Fibroblast of skin of abdomen (primary cell): Measurements from ENCODE around the gene PCGF5.
"Not testable (repeated sequence)": the region's sequence is repeated elsewhere in the genome, so short reads cannot be mapped to it uniquely, and the experiment has no call there.

Experiments used
- DNase-seq: peaks from one replicate; pipeline ENCODE4 v3.0.0-alpha.2; 2013

The PCGF5 gene

DNA sequence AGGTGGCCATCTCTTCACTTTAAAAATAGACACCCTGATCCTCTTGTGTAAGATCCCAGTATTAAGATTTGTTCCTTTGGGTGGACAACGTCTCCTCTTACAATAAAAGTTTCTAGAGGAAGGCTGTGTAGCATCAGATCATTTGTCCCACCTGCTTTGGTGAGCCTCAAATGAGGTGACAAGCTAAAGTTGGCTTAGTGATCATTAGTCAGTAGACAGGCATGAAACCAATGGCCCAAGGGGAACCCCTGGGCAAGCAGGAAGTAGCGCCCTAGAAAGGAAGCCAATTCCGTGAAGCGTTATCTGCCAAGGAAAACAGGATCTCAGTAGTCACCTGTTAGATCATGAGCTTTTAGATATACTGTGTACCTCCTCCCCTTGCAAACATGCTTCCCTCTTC lies 66.8 kb downstream of the PCGF5 start:
- no peak for DNase-seq

DNA sequence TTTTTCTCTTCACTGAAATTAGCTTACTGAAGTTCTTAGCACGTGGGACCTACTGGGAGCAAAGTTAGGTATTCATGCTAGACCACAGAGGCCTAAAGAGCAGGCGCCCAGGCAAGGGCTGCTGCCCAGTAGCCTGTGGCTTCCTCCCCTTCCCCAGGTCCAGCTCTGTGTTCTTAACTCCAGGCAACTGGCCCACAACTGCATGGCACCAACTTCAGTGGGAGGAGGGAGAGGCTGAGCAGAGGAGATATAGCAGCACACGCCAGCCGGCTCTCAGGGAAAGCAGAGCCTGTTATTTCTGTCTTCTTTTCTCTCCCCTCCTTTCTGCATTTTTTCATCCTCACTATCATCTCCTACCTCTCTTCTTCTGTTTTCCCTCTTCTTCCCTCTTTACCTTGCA lies 67.4 kb downstream of the PCGF5 start:
- DNase-seq = no peak

DNA sequence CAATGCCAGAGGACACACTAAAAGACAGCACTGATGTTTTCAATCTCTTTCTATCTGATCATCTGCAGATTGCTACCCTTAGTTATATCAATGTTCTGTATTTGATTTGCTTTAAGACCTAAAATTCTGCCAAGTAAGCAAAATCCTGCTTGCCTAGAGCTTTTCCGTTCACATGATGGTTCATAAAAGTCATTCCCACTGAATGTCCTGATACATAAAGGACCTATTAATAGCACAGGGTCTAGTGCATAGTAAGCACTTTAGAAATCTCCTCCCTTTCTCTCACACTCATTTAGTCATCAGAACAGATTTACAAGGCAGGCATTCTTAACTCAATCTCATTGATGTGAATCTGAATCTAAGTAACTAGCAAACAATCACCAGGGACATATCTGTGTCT lies 68.8 kb downstream of the PCGF5 start:
- no peak for DNase-seq

DNA sequence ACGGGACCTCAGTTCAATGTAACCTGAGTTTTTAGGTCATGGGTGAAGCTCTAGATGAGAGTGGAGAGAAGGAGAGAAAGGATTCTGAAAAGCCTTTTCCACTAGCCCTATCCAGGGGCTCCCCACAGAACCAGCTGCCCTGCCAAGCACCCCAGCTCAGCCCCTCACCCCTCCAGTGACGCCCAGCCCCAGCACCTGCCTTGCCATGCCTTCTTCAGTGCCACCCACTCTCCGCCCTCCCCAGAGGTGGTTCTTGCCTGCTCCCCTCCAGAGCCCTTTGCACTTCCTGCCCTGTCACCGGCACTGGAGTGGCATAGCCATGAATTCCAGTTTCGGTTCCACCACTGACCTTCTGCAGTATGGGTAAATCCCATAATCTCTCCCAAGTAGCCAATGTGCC lies 70.1 kb downstream of the PCGF5 start:
- no peak for DNase-seq

DNA sequence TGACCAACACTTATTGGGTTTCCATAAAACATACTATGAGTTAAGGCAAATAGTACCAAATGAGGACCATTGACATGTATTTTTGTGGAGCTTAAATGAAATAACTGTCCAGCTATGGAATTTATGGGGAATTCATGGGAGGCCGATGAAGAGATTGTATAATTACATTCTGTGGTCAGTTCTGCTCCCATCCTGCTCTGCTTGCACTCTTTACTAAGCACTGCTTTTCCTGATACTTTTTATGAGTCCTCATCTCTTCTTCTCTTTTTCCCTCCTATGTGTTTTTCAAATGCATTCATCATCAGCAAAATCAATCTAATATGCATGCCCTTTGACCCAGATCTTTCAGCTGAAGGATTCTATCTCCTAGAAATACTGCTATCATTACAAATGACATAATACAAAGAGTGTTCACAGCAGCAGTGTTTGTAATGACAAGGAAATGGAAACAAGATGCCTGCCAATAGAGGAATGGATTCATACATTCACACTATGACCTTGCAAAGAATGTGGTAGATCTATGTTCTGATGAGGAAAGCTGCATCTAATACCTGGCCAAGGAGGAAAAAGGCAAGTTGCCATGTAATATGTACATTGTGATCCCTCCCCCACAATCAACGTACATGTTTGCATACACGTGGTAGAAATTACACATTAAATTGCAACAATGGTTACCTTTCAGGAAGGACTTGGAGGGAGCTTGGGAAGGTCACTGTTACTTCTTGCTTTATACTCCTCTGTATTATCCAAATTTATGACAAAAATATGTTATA lies 73.9 kb downstream of the PCGF5 start:
- no peak for DNase-seq

DNA sequence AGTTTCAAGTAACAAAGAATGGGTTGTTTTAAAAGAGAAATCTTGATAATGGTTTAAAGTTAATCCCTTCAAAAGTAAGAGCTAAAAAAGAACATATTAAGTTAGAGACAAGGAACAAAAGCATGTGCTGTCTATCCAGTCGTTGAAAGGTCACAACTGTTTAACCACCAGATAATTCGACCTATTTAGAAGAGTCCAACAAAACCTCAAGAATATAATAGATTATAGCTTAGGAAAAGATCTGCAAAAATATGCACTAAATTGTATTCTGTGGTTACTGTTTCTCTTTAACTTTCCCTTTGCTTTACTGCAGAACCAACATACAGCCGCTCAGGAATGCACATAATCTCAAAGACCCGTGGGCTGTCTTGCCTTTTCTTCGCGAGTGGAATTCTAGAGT lies 74.9 kb downstream of the PCGF5 start:
- peak; percentile 42 for DNase-seq

DNA sequence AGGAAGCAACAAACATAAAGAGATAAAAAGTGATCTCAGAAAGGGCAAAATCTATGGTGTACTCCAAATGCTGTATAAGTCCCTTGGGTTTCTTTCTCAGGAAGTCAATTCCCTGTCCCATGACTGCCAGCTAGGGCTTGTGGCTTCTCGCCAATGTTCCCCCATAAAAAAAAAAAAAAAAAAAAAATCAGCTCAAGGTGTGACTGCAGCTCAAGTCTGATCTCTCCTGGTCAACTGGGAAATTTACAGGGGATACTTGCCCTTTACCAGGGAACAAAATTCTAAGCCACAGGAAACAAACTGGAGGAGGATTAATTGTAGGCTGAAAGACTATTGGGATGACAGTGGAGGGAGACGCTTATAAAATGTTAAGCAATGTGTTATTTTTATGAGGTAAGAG lies 76.0 kb downstream of the PCGF5 start:
- DNase-seq = no peak

DNA sequence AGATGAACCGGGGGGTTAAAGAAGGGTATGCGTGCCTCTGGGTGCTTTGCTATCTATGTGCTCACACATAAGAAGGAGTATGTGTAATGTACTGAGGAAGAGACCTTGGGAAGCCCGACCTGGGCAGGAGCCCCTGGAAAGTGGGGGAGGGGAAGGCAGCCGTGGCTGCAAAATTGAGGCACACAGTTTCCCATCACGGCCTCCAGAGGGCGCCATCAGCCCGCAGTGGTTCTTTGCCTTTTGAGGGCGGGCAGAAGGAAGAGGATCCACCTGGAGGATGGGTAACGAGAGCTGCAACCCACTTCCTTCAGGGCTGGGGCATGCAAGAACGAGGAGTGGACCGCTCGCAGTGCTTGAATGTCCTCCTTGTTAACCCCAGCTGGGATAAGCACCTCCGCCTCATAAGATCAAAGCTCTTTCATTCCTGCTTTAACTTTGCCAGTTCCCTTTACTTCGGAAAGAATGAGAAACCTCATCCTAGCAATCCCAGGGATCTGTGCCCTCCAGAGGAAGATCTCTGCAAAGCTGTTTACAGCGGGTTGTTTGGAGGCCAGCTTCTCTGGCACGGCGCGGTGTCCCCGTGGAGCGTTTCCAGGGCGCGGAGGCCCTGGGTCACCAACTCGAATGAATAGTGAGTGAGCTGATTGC lies 77.9 kb downstream of the PCGF5 start:
- DNase-seq = peak; percentile 80

DNA sequence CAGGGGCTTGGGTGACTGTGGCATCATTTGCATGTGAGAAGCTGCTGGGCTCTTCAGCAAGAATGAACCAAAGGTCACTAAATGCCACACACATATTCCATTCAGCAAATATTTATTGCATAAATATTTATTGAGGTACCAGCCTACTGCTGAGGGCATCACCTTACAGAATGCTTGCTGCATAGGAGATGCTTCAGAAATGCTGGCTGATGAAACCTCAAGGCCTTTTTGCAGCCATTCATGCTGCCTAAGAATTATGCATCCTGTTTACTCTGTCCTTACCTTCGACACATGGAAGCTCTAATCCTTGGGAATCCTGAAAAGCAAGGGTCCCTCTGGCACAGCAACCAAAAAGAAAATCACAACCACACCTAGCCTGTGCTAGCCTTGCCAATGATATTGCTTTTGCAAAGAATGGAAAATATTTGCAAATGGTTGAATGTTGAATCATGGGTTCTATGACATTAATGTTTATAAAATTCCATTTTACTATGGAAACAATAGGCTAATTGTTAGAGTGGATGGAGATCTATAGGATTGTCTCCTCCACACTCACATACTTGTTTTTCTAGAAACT lies 79.6 kb downstream of the PCGF5 start:
- no peak for DNase-seq

DNA sequence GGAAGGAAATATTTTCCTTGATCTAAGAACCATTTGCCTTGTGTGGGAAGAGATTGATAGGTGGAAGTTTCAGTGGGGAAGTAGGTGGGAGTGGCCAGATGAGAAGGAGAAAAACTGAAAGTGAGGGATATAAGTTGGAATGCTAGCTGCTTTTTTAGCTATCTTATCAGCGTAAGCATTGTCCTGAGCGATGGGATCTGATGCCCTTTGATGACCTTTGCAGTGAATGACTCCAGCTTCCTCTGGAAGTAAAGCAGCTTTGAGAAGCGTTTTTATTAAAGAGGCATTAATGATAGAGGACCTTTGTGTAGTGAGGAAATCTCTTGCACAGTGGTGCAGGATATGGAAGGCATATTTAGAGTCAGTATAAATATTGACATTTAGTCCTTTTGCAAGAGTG lies 82.5 kb downstream of the PCGF5 start:
- DNase-seq = not testable (repeated sequence)

DNA sequence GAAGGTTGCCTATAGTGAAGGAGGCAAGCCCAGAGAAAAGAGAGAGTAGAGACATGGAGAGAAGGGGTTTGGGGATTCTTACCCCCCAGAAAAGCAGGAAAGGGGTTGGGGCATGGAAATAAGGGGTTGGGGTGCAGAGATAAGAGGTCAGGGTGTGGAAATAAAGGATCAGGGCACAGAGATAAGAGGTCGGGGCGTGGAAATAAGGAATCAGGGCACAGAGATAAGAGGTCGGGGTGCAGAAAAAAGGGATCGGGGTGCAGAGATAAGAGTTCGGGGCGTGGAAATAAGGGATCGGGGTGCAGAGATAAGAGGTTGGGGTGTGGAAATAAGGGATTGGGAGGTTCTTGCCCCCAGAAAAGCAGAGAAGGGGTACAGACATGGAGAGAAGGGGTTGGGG lies 85.5 kb downstream of the PCGF5 start:
- DNase-seq = not testable (repeated sequence)

DNA sequence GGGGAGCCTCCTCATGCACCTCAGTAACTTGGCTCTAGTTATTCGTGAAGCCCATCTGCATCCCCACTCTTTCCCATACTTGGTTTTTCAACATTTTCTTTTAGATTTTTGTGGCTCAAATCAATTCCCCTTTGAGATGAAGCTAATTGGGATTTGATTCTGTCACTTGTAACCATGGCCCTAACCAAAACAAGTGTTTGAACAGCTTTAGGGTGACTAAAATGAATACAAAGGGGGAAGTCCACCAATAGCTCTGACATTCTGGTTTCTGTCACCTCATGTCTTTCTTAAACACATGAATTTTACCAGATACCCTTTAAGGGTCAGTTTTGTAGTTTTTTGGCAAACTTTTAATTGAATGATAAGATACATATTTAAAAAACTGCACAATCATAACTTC lies 87.0 kb downstream of the PCGF5 start:
- DNase-seq = no peak

DNA sequence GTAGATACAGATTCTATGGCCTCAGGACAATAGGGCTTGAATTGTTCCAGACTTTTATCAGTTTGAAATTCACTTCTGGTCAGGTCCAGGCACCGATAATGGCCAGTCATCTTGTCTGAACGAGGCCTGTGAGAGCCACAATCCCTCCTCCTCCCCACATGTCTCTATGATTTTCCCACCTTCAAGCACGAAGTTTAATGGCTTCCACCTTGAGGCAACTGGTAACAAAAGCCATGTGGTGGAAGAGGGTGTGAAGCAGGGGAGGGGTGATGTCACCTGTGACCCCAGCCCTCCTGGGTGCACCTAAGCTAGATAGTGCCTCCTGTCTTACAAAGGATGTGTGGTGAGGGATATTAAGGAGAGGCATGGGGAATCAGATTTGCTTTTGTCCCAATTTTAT lies 89.2 kb downstream of the PCGF5 start:
- no peak for DNase-seq

DNA sequence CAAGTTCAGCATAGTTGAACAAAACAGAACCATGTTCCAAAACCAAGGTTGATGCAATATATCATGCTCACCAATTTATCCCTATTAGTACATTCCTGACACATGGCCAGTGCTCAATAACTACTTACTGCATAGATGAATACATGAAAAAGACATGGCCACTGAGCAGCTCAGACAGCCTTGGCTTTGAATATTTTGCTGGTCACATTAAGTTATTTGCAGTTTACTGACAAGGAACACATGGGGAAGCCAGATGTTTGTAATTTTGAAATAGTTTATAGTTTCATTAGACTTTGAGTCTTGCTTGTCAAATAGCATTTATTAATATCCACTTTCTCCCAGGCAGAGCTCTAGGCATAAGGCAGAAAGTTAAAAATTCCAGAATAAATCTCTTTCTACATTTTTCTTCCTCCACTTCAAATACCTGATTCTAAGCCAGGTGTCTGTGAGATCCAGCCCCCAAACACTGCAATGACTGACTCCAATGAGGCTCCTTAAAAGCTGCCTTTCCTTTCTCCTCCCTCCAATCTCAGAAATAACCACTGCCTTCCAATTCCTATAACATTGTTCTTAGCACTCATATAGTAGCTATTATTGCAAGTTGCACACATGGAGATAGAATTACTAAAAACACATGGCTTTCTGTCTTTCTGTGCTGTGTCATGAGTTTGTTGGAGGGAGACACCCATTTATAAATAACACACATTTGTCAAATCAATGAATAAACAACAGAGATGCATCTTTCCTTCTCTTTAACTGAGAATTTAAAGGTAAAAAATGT lies 91.3 kb downstream of the PCGF5 start:
- DNase-seq = peak; percentile 75

DNA sequence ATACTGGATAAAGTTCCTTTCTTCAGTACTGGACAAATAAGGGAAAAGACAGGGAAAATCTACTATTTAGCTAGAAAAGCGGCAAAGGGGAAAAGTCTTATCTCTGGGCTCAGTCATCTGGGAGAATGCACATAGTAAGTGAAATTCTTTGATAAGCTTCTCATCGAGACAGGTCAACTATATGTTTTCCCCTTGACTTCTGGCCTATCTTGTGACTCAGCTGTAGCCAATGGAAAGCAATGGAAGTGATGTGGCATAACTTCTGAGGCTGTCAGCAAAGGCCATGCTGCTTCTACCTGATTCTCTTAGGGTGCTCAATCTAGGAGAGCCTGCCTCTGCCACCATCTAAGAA lies 91.9 kb downstream of the PCGF5 start:
- no peak for DNase-seq

DNA sequence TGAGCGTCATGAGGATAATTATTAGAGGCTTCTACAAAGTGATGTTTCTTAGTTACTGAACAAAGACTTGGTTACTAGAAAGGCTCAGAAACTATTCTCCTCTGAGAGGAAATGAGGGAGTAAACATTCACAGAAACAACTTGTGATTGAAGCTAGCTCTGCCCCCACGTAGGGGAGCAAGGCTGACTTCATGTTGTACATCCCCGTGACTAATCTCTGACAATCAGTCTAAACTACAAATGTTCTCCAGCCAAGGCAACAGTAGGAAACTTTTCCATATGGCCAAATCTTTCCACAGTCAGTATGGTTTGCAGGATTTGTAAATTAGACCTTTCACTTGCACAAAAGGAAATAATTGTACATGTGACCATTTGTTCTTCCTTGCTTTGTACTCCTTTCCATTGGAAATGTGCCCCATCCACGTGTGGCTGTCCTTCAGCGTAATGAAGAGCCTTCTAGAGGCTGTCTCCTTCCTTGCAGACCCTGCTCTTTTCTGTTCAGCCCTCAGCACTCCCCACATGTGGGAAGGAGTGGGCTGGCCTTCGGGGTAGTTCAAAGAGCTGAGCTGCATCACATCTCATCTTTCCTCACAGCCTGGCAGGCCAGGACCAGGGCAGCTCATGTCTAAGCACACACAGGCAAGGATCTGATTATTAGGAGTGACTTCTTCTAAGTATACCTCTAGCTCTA lies 93.5 kb downstream of the PCGF5 start:
- peak; percentile 79 for DNase-seq

DNA sequence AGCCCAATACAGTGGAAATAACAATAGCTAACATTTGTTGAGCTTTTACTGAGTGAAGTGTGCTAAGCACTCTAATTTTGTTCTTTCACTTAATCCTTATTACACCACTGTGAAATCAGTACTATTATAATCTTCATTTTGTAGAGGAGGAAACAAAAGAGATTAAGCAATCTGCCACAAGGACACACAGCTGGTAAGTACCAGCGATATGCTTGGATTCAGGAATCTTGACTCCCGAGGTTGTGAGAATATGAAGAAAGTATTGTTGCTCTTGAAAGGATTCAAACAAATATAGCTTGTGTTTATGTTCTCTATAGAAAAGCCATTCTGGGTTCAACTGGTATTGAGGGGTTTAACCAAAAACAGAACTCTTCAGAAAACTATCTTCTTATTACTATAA lies 96.0 kb downstream of the PCGF5 start:
- no peak for DNase-seq

DNA sequence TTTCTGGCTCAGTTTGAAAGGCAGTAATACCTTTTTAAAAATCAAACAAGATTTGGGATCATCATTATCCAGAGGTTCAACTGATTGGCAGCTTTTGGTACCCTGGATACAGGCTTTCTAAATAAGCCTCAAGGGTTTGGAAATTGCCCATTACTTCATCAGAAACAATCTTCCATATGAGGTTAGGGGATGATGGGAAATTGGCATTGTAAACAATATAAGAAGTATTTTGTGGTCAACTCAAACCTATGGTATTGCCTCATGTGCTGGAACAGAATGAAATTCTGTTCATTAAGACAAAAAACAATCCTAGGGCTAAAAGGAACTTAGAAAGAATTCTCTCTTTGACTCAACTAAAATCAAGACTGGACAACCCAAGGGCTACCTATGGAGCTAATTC lies 97.1 kb downstream of the PCGF5 start:
- no peak for DNase-seq

DNA sequence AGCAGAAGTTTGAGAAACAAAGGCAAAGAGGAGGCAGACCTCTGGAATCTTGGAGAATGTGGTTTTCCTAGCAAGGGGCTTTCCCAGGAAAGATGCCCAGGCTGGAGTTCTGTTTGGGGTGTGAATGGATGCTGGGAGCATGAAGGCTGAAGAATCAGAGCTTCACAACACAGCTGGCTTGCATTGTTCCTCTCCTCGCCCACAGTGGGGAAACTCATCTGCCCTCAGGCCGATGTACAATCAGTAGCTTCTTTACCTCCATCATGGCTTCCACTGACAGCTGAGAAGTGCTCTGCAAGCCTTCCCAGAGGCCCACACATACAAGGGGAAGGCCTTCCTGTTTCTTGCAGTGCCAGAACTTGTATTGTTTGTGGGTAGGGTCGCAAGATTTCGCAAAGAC lies 98.9 kb downstream of the PCGF5 start:
- no peak for DNase-seq

DNA sequence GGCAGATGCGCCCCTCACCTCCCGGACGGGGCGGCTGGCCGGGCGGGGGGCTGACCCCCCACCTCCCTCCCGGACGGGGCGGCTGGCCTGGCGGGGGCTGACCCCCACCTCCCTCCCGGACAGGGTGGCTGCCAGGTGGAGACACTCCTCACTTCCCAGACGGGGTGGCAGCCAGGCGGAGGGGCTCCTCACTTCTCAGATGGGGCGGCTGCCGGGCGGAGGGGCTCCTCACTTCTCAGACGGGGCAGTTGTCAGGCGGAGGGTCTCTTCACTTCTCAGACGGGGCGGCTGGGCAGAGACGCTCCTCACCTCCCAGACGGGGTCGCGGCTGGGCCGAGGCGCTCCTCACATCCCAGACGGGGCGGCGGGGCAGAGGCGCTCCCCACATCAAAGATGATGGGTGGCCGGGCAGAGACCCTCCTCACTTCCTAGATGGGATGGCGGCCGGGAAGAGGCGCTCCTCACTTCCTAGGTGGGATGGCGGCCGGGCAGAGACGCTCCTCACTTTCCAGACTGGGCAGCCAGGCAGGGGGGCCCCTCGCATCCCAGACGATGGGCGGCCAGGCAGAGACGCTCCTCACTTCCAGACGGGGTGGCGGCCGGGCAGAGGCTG lies 102.9 kb downstream of the PCGF5 start:
- DNase-seq = not testable (repeated sequence)

DNA sequence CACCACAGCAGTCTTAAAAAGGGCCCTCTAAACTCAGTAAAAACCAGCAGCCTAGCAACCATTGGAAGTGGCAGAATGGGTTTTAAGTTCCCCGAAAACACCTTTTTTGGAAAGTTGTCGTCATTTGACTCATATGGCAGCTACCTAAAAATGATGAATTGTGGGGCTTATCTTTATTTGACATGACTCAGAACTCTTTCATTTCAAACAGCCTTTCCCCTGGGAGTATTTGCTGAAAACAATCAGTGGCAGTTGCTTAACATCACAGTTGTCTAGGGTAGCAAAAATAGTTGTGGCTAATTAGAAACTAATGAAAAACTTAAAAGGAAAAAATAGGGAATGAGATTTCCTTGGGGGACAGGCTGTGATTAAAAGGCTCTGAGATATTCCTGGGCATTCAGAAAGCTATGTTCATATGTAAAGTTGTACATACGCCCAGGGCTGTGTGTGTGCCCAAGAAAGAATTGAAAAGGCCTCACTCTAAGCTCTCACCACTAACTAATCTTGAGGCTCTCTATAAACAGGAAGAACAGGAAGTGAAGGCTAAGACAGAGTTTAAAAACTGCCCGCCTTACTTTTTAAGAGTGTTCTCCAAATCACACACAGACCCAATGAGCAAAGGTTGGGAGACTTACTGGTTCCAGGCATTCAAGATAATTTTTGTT lies 108.0 kb downstream of the PCGF5 start:
- no peak for DNase-seq
